Endothelial cell of umbilical vein (primary cell): ENCODE data around the gene TGM1.

ENCODE experiments used
- CTCF ChIP-seq, 2 donors: IDR thresholded peaks; 1 replicate in 1 of 2; 2 replicates in 1 of 2; pipeline ENCODE4 v1.5.1; 2011; ENCODE audit warnings: low read length in 2 of 2, mild to moderate bottlenecking in 2 of 2, moderate library complexity in 2 of 2, control low read depth in 1 of 2, inconsistent platforms in 1 of 2, low read depth in 1 of 2; ENCODE audit not compliant: insufficient read depth in 1 of 2; ENCODE audit errors: extremely low read depth in 1 of 2
- EZH2 ChIP-seq: IDR thresholded peaks from 2 replicates; pipeline ENCODE4 v1.6.1; 2012; ENCODE audit warnings: borderline replicate concordance, low read depth, mild to moderate bottlenecking, moderate library complexity, low read length, inconsistent platforms; ENCODE audit not compliant: severe bottlenecking
- FOS ChIP-seq: IDR thresholded peaks from 2 replicates; pipeline ENCODE4 v1.6.1; 2011; ENCODE audit warnings: mild to moderate bottlenecking, low read length, moderate library complexity, borderline replicate concordance; ENCODE audit not compliant: insufficient read depth
- GATA2 ChIP-seq: IDR thresholded peaks from 2 replicates; pipeline ENCODE4 v1.7.0; 2011; ENCODE audit warnings: low read depth, mild to moderate bottlenecking, moderate library complexity, mixed read lengths, low read length; ENCODE audit not compliant: insufficient read length, insufficient read depth
- JUN ChIP-seq: IDR thresholded peaks from 2 replicates; pipeline ENCODE4 v1.6.1; 2011; ENCODE audit warnings: borderline replicate concordance, low read depth; ENCODE audit not compliant: insufficient read length, insufficient read depth
- MYC ChIP-seq: IDR thresholded peaks from one replicate; pipeline ENCODE4 v1.6.1; 2011; ENCODE audit warnings: mild to moderate bottlenecking, low read depth, low read length
- POLR2A ChIP-seq: IDR thresholded peaks from 2 replicates; pipeline ENCODE4 v1.6.1; 2012; ENCODE audit warnings: low read depth, mild to moderate bottlenecking, control low read depth, low read length
- POLR2AphosphoS5 ChIP-seq: IDR thresholded peaks from 2 replicates; pipeline ENCODE4 v1.6.1; 2012; ENCODE audit warnings: low read depth, mild to moderate bottlenecking, control low read depth, low read length, moderate library complexity; ENCODE audit not compliant: insufficient read depth

GRCh38 chr14:24215495-24216344 is 47.3 kb downstream of the TGM1 start, which contains the start of gene MDP1:
- TF ChIP-seq CTCF (IDR thresholded peaks at IDR 0.05; ENCODE audit: extremely low read depth in 1 of 2, insufficient read depth in 1 of 2, low read depth in 1 of 2, low read length in 2 of 2) (peak; percentile 84 to 86), POLR2A (peak; percentile 88), FOS (no peak), EZH2 (no peak), POLR2AphosphoS5 (peak; percentile 90), MYC (peak; percentile 64), JUN (no peak), GATA2 (no peak)
